ENCODE data around the gene PSMD1. TPM values are rescaled to one million over a fixed set of nuclear protein-coding genes. Genes with fewer than 3 reads are reported as not detected.

The PSMD1 gene
- total RNA-seq, 2 donors from 2014 or later, result 74.1 to 114 TPM

DNA sequence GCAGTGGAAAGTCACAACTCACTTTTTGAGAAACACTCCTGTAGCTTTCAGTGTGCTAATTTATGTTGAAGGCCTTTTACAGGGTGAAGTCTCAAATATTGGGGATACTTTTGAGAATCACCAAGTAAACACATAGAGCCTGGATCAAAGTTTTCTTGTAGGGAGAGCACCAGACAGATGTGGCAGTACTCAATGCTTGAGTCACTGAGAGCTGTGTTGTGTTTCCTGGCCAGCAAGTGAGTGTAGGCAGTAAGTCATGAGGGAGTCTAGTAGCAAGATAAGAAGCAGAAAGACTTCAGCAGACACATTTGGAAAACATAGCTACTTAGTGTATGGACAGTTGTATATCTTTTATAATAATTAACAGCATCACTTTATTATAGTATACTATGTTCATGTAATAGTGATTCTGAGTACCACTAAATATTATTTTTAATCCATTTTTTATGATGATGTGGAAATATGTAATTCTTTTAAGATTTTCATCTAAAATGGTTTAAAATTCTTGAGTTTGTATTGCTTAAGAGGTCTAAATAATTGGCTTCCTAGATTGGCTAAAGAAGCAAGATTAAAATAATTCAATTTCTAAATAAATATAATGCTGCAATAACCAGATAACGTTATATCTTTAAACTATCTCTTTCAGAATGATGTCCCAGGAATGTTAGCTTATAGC lies 12.8 kb downstream of the PSMD1 start:
- intact Hi-C loops (cut with DNase I), result no loop called here
- Histone ChIP-seq H3K9me3 (no peaks in the 10 kb centered on the region), H3K4me1 (no peaks in the 10 kb centered on the region), H3K4me3 (no peak overlapping the region), H3K27ac (no peak overlapping the region), H3K36me3 (no peaks in the 10 kb centered on the region), H3K27me3 (no peaks in the 10 kb centered on the region), H3K9ac (ENCODE audit: low read depth in 2 of 2, low read length in 2 of 2) (no peak overlapping the region)
- DNase-seq, result no peak
- no peak for TF ChIP-seq CTCF (IDR thresholded peaks at IDR 0.05)

DNA sequence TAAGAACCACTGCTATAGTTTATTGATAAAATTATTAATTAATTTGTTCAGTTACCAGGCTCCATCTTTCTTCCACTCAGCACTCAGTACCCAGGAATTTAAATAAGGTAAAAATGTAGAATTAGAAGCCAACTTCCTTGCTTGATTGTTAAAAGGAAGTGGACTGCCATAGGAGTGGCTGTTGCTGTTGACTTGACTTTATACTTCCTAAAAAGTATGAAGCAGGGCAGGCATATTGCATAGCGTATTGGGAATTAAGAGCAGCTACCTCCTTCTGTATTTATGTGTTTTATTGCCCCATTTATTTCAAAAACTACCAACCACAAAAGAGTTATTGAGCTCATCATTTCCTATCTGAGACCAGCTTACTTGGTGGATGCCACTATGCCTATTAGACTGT lies 27.9 kb downstream of the PSMD1 start:
- H3K36me3 ChIP-seq, result peaks cover 25% of the 10 kb centered on the region

DNA sequence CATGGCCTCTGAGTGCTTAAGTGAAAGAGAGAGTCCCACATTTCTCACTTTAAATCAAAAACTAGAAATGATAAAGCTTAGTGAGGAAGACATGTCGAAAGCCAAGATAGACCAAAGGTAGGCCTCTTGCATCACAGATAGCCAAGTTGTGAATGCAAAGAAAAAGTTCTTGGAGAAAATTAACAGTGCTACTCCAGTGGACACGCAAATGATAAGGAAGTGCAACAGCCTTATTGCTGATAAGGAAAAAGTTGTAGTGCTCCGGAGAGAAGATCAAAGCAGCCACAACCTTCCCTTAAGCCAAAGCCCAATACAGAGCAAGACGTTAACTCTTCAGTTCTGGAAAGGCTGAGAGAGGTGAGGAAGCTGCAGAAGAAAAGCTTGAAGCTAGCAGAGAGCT lies 32.1 kb downstream of the PSMD1 start:
- no peak overlapping the region for H3K4me3 ChIP-seq
- H3K27ac ChIP-seq, result peak overlapping the region; percentile 12
- H3K4me1 ChIP-seq, result peaks cover 7% of the 10 kb centered on the region
- no peaks in the 10 kb centered on the region for H3K36me3 ChIP-seq
- peak overlapping the region in 1 of 2 donors; percentile 26 for H3K9ac ChIP-seq (ENCODE audit: low read depth in 2 of 2, low read length in 2 of 2)
- H3K9me3 ChIP-seq, result no peaks in the 10 kb centered on the region
- intact Hi-C loops (cut with DNase I), result no loop called here
- H3K27me3 ChIP-seq, result no peaks in the 10 kb centered on the region
- TF ChIP-seq CTCF (IDR thresholded peaks at IDR 0.05), result no peak
- no peak for DNase-seq

More for the DNA sequence above, 27.9 kb downstream of the PSMD1 start:
- Histone ChIP-seq H3K4me3 (no peak overlapping the region), H3K27ac (no peak overlapping the region), H3K4me1 (peaks cover 4% of the 10 kb centered on the region), H3K9ac (ENCODE audit: low read depth in 2 of 2, low read length in 2 of 2) (no peak overlapping the region), H3K27me3 (no peaks in the 10 kb centered on the region), H3K9me3 (no peaks in the 10 kb centered on the region)
- intact Hi-C loops (cut with DNase I), result no loop called here
- TF ChIP-seq CTCF (IDR thresholded peaks at IDR 0.05), result no peak
- no peak for DNase-seq

GRCh38 chr2:231093933-231094332 lies 37.3 kb downstream of the PSMD1 start:
- H3K27me3 ChIP-seq, result no peaks in the 10 kb centered on the region
- peak; percentile 74 for DNase-seq
- no peaks in the 10 kb centered on the region for H3K36me3 ChIP-seq
- H3K4me3 ChIP-seq, result no peak overlapping the region
- no peak overlapping the region for H3K9ac ChIP-seq (ENCODE audit: low read depth in 2 of 2, low read length in 2 of 2)
- no peaks in the 10 kb centered on the region for H3K9me3 ChIP-seq
- TF ChIP-seq CTCF (IDR thresholded peaks at IDR 0.05), result no peak
- H3K27ac ChIP-seq, result peak overlapping the region; percentile 66
- intact Hi-C loops (cut with DNase I), result no loop called here
- H3K4me1 ChIP-seq, result peaks cover 4% of the 10 kb centered on the region

- H3K27ac ChIP-seq, result peak overlapping the region; percentile 66
Observed at GRCh38 chr2:231094736-231095346, 38.2 kb downstream of the PSMD1 start.

More at GRCh38 chr2:231094736-231095346, 38.2 kb downstream of the PSMD1 start:
- TF ChIP-seq CTCF (IDR thresholded peaks at IDR 0.05), result no peak
- Histone ChIP-seq H3K36me3 (no peaks in the 10 kb centered on the region), H3K9me3 (no peaks in the 10 kb centered on the region), H3K4me3 (no peak overlapping the region), H3K9ac (ENCODE audit: low read depth in 2 of 2, low read length in 2 of 2) (no peak overlapping the region), H3K4me1 (peaks cover 2% of the 10 kb centered on the region), H3K27me3 (no peaks in the 10 kb centered on the region)
- intact Hi-C loops (cut with DNase I), result no loop called here
- DNase-seq, result peak; percentile 52
